ENCODE data around the gene AGPAT2.
"Not testable (repeated sequence)": the region's sequence is repeated elsewhere in the genome, so short reads cannot be mapped to it uniquely, and the experiment has no call there.

AGPAT2 gene

GRCh38 chr9:136720898-136721338 lies 33.7 kb upstream of the AGPAT2 start:
- DNase-seq, result no peak

GRCh38 chr9:136720251-136720897 lies 33.1 kb upstream of the AGPAT2 start:
- peak in 5 of 58 donors; percentile 17 to 30 (median 23) for DNase-seq

DNA sequence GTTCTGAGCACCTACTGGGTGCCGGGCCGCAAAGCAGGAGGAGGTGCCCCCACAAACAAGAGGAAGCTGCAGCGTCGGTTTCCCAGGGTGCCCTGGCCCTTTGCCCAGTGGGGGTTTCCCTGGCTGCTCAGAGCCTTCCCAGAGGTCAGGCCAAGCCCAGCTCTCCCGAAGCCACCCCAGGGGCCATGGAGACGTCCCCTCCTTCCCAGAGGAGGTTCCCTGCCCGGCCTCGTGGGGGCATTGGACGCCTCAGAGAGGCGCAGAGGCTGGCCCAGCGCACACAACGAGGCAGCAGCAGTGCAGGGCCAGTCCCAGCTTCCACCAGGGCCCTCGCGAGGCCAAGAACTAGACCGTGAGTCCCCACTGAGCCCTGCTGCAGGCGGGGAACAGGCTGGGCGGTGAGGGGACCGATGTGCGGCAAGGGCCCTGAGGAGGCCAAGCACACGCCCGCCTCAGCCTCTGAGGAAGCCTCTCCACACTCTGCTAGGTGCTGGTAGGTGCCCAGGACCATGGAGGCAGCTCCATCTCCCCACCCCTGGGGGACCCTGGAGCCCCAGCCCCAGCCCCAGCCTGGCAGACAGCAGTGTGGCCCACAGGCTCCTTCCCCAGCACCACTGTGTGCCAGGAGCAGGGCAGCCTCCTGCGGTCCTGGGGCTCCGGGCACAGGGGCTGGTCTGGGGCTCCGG lies 32.1 kb upstream of the AGPAT2 start:
- DNase-seq, result peak in 1 of 58 donors; percentile 17

- DNase-seq, result no peak
These were observed 31.3 kb upstream of the AGPAT2 start for GRCh38 chr9:136718345-136719194.

DNA sequence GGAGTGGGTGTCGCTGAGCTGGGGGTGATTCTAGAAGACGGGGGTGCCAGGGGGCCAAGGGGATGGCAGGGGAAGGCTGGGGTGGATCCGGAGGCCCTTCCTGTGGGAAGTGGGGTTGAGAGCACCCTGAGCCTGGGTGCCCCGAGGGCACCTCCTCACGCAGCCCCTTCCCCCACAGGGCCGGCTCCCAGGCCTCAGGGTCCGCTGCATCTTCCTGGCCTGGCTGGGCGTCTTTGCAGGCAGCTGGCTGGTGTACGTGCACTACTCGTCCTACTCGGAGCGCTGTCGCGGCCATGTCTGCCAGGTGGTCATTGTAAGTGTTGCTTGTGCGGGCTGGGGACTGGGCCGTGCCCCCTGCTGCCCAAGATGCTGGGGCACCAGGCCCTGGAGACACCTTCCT lies 30.1 kb upstream of the AGPAT2 start:
- no peak for DNase-seq

DNA sequence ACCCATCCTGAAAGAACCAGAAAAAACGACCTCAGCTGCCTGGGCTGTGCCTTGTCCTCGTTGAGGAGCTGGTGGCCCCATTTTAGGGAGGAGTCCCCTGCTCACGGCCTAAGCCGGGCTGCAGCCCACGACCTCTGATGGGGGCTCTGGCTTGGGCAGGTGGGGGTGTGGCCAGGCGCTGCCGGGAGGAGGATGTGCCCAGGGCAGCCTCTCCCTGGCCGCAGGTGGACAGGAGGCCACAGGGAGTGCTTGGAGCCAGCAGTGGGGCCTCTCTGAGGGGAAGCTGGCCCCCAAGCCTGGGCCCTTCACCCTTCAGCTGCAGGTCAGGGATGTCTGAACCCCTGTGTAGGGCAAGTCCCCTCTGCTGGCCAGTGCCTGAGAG lies 27.6 kb upstream of the AGPAT2 start:
- DNase-seq, result no peak

- DNase-seq, result no peak
These were observed 27.0 kb upstream of the AGPAT2 start for GRCh38 chr9:136714096-136714892.

DNA sequence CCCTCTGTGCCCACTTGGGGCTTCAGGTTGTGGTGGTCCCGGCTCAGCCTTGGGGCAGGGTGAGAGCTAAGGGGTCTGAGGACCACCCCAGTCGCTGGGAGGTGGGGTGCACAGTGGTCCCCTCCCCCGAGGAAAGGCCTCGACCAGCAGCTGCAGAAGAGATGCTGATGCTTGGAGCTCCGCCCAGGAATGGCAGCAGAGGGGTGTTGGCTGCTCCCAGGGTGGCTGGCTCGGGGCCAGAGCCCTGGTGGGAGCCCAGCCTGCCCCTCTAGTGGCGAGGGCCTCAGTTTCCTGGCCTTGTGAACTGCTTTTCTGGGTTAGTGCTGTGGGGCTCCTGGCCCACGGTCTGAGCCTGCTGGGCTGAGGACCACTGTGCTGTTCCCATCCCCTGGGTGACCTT lies 26.3 kb upstream of the AGPAT2 start:
- DNase-seq, result peak in 1 of 58 donors; percentile 18

- DNase-seq, result no peak
These were observed 25.7 kb upstream of the AGPAT2 start for GRCh38 chr9:136712690-136713544.

DNA sequence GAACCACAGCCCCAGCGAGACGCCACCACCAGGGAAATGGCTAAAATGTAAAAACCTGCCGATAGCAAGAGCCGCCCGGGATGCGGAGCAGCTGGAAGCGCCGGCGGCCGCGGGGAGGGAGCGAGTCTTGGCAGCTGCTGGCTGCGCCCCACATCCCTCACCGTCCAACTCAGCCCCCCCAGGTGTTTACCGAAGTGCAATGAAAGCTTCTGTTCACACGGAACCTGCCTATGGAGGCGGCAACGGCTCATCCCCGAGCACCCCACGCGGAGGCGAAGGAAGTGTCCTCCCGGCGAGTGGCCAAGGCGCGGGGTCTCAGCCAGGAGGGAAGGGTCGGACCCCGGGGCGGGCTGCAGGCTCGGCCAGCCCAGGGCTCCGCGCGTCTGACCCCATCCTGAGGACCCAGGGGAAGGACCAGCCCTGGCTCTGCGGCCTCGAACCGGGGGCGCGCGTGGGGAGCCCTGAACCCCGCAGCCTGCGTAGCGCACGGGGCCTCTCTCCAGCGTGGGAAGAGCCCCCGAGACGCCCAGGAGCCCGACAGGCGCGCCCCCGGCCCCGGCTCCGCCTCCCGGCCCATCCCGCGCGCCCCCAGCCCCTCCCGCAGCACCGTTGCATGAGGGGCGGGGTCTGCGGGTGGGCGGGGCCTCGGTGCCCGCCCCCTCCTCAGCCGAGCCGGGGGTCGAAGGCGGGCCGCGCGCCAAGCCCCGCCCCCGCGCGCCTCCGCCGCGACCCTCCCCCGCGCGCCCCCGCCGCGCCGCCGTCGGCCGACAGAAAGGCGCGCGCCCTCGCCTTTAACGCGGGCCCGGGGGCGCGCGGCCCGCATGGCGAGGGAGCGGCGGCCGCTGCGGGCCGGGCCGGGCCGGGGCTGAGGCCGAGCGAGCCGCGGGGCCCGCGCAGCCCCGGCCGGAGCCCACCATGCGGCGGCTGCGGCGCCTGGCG lies 24.8 kb upstream of the AGPAT2 start, which contains the start of gene DIPK1B:
DIPK1B (plus strand) TSS at position 822 of the 939 bp plus-strand sequence; CDS start at position 916, 94 bp downstream.
- peak in 10 of 58 donors; percentile 17 to 59 (median 33) for DNase-seq

DNA sequence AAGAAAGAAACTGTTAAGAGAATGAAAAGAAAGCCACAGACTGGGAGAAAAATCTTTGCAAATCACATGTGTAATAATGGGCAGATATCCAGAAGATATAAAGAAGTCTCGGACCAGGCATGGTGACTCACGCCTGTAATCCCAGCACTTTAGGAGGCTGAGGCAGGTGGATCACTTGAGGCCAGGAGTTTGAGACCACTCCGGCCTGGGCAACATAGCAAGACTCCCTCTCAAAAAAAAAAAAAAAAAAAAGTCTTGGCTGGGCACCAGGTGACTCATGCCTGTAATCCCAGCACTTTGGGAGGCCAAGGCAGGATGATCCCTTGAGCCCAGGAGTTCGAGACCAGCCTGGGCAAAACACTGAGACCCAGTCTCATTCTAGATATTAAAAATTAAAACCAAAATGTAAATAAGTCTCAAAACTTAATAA lies 24.0 kb upstream of the AGPAT2 start:
- DNase-seq, result not testable (repeated sequence)

DNA sequence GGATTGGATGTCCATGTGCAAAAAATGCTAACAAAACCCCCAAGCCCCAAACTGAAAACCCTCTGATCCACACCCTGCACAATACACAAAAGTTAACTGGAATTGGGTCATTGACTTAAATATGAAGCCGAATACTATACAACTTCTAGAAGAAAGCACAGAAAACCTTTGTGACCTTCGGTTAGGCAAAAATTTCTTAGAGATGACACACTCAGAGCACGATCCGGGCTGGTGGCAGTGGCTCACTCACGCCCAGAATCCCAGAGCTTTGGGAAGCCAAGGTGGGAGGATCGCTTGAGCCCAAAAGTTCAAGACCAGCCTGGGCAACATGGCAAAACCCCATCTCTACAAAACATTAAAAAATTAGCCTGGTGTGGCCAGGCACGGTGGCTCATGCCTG lies 23.3 kb upstream of the AGPAT2 start:
- DNase-seq, result no peak

- no peak for DNase-seq
These were observed 22.3 kb upstream of the AGPAT2 start for GRCh38 chr9:136709454-136710109.

DNA sequence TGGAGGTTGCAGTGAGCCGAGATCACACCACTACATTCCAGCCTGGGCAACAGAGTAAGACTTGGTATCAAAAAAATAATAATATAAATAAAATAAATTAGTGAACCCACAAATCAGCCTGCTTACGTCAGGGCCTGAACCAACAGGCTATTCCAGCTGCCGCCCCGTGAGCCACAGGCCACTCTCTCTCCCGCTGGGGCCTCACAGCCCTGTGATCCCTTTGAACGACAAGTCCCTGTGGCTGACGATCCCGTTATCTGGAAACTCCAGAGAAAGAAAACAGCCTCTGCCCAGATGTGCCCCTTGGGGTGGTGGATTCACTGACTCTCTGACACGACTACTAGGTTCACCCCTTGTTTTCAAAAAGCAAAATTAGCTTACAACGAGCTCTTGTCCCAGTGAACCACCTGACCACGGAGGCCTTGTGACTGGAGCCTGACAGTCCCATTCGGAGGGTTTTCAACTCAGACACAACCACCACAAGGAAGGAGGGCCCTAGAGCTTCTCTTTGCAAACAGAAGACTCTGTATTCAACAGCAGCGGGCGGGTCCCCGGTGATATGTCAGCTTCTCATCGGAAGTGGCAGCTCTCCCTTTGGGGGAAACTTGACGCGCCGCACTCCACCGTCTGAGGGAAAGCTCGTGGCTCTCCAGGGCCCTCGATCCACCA lies 20.7 kb upstream of the AGPAT2 start:
- no peak for DNase-seq

- no peak for DNase-seq
These were observed 19.8 kb upstream of the AGPAT2 start for GRCh38 chr9:136707011-136707410.

GRCh38 chr9:136705564-136705963 lies 18.3 kb upstream of the AGPAT2 start:
- no peak for DNase-seq

GRCh38 chr9:136704741-136705140 lies 17.5 kb upstream of the AGPAT2 start:
- DNase-seq, result not testable (repeated sequence)
